Breast epithelium (tissue), 4 donors: ENCODE results near the gene NUDT6. TPM values are rescaled to one million over a fixed set of nuclear protein-coding genes. Genes with fewer than 3 reads are reported as not detected.
"Not testable (repeated sequence)": the region's sequence is repeated elsewhere in the genome, so short reads cannot be mapped to it uniquely, and the experiment has no call there.

Source experiments
- DNase-seq, 2 donors: peaks; one replicate each; pipeline ENCODE4 v3.0.0-alpha.2; 2019; ENCODE audit warnings: low spot score in 2 of 2
- H3K27ac ChIP-seq, 2 donors: fragments of 200-600 bp; sonication (generic) in 1 of 2; one replicate each; pipeline ENCODE4 v1.5.1; 2016 to 2019; ENCODE audit warnings: mild to moderate bottlenecking in 1 of 2
- H3K27me3 ChIP-seq, 2 donors: fragments of 200-600 bp; sonication (generic) in 1 of 2; one replicate each; pipeline versions ENCODE4 v1.5.1 to v1.6.0; 2017 to 2019; ENCODE audit warnings: control low read depth in 1 of 2, mild to moderate bottlenecking in 1 of 2
- H3K36me3 ChIP-seq: fragments of 200-600 bp; one replicate; pipeline ENCODE4 v1.5.1; 2019
- H3K4me1 ChIP-seq, 2 donors: fragments of 200-600 bp; sonication (generic); one replicate each; pipeline ENCODE4 v1.5.1; 2016 to 2019; ENCODE audit warnings: control low read depth in 1 of 2
- H3K4me3 ChIP-seq, 3 donors: fragments of 200-600 bp; sonication (generic); 1 replicate in 2 of 3; 2 replicates in 1 of 3; pipeline ENCODE4 v1.5.1; 2016 to 2019; ENCODE audit warnings: mild to moderate bottlenecking in 3 of 3, moderate library complexity in 2 of 3
- H3K9me3 ChIP-seq, 2 donors: fragments of 200-600 bp; sonication (generic) in 1 of 2; one replicate each; pipeline ENCODE4 v1.5.1; 2016 to 2019; ENCODE audit warnings: control low read depth in 1 of 2
- POLR2A ChIP-seq: fragments of 450-650 bp; IDR thresholded peaks from one replicate; pipeline ENCODE4 v1.6.1; 2016; ENCODE audit warnings: antibody characterized with exemption, mild to moderate bottlenecking, moderate library complexity
- POLR2AphosphoS5 ChIP-seq, 3 donors: sonication (generic); formaldehyde crosslinking; IDR thresholded peaks; one replicate each; pipeline ENCODE4 v1.6.1; 2017; ENCODE audit warnings: antibody characterized with exemption in 3 of 3
- intact Hi-C: fragments of 100-400 bp; cut with DNase I; formaldehyde crosslinking; loops from one replicate; pipeline ENCODE4 v1.15.1; 2023; ENCODE audit warnings: low total_unique reads
- total RNA-seq, 3 donors: library from RNA; depleted of rRNA; stranded (reverse); fragments of >200 nt; gene quantifications; one replicate each; pipeline ENCODE4 v1.1.0, GENCODE V29; 2016
- TF ChIP-seq, protein P1 (sequence below), 3 donors: fragments of 450-650 bp; IDR thresholded peaks; one replicate each; pipeline ENCODE4 v1.5.1; 2016 to 2017; ENCODE audit warnings: antibody characterized with exemption in 3 of 3, mild to moderate bottlenecking in 3 of 3, moderate library complexity in 3 of 3

The NUDT6 gene
- total RNA-seq, 3 donors from 2014 or later: 8.2 to 10.8 (median 8.5) TPM

DNA sequence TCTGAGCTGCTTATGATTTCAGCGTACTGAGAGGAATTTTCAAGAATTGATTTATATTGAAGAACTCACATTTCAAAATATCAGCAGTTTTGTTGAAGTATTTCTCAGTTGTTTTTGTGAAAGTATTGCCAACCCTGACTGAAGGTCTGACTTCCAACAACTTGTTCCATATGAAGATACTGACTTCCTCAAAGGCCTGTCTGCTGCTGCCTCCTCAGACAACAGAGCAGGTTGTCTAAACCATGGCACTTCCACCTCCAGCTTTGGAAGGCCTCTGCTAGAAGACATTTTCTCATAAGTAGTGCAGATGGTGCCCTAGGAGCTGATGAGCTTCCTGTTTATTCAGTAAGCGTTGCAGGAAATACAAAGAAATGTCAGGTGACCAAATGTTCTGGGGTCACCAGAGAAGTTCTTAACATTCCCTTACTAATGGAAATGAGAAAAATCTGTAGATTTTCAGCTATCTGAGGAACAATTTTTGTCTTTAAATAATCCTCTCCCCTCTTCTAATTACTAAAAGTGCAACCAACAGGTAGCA lies 67.0 kb downstream of the NUDT6 start:
- H3K4me3 ChIP-seq: peak overlapping the region in 1 of 3 donors; percentile 52
- TF ChIP-seq POLR2AphosphoS5 (IDR thresholded peaks at IDR 0.05) (no peak), POLR2A (no peak)
- TF ChIP-seq, protein P1, sequence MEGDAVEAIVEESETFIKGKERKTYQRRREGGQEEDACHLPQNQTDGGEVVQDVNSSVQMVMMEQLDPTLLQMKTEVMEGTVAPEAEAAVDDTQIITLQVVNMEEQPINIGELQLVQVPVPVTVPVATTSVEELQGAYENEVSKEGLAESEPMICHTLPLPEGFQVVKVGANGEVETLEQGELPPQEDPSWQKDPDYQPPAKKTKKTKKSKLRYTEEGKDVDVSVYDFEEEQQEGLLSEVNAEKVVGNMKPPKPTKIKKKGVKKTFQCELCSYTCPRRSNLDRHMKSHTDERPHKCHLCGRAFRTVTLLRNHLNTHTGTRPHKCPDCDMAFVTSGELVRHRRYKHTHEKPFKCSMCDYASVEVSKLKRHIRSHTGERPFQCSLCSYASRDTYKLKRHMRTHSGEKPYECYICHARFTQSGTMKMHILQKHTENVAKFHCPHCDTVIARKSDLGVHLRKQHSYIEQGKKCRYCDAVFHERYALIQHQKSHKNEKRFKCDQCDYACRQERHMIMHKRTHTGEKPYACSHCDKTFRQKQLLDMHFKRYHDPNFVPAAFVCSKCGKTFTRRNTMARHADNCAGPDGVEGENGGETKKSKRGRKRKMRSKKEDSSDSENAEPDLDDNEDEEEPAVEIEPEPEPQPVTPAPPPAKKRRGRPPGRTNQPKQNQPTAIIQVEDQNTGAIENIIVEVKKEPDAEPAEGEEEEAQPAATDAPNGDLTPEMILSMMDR (IDR thresholded peaks at IDR 0.05): no peak
- H3K36me3 ChIP-seq: no peaks in the 10 kb centered on the region
- no peak for DNase-seq
- peaks cover 4 to 10% of the 10 kb centered on the region in 2 donors for H3K4me1 ChIP-seq
- H3K27me3 ChIP-seq: no peaks in the 10 kb centered on the region
- H3K9me3 ChIP-seq: no peaks in the 10 kb centered on the region
- intact Hi-C loops: no loop called here
- peak overlapping the region; percentile 75 to 89 for H3K27ac ChIP-seq

DNA sequence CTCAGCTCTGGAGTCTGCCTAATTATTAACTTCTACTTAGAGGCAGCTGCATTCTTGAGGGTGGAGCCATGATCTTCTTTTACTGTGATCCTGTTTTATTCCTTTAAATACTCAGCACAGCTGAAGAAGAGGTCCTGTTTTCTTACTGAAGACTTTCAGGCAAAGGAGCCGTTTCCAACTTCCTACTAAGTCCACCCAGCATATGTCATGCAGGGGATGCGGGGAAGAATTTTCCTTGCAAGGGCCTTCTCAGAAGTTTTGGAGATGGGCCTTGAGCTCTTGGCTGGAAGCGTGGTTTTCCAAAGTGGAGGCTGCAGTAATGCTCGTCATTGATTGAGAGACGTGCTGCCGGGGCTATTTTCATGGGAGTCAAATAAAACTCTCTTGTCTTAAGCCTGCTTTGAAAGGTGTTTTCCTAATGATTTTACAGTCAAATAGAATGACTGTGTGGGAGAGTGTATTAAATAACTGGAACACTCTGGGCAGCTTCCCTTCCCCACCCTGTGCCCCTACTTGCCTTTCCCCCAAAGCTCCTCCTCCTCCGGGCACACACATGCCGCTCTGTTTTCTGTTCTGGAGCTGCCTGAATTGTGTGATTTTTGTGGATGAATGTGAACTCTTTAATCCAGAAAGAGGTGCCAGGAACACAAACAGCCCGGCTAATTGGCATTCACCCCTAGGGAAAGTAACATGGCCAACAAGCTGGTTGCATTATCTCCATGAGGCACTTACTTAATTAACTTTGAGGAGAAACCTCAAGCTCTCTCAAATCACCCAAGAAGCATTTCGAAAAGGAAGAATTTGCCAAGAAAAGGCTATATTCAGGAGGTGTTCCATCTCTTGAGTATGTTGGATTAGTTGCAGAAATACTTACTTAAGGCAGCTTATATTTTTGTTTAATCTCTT lies 67.7 kb downstream of the NUDT6 start:
- Histone ChIP-seq H3K9me3 (no peaks in the 10 kb centered on the region), H3K36me3 (no peaks in the 10 kb centered on the region), H3K4me1 (peaks cover 4 to 11% of the 10 kb centered on the region in 2 donors), H3K4me3 (peak overlapping the region in 2 of 3 donors; percentile 20 to 52), H3K27me3 (no peaks in the 10 kb centered on the region), H3K27ac (peak overlapping the region; percentile 75 to 89)
- intact Hi-C loops: no loop called here
- peak in 1 of 2 donors; percentile 82 for DNase-seq
- TF ChIP-seq POLR2A (no peak), POLR2AphosphoS5 (IDR thresholded peaks at IDR 0.05) (no peak)
- TF ChIP-seq, protein P1 (IDR thresholded peaks at IDR 0.05): no peak

DNA sequence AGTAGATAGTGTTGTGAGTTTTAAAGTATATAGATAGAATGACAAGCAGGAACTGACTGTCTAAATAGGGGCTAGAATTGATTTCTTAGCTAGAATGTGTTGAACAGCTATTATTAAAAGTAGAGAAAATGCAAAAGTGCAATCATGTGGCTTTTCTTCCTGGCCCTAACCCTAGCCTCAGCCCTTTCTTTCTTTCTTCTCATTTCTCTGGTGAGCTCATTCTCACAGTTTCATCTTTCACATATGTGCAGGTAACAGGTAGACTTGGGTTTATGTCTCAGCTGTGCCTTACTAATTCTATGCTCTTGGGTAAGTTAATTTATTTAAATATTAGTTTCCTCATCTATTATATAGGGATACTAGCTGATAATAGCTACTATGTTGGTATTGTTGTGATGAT lies 70.8 kb downstream of the NUDT6 start:
- no peaks in the 10 kb centered on the region for H3K36me3 ChIP-seq
- no peak for TF ChIP-seq POLR2A
- no peak for DNase-seq
- no peaks in the 10 kb centered on the region for H3K9me3 ChIP-seq
- no peak overlapping the region for H3K4me3 ChIP-seq
- no peaks in the 10 kb centered on the region for H3K27me3 ChIP-seq
- peak overlapping the region in 1 of 2 donors; percentile 50 for H3K27ac ChIP-seq
- intact Hi-C loops: no loop called here
- H3K4me1 ChIP-seq: peaks cover 4% of the 10 kb centered on the region in 2 donors

DNA sequence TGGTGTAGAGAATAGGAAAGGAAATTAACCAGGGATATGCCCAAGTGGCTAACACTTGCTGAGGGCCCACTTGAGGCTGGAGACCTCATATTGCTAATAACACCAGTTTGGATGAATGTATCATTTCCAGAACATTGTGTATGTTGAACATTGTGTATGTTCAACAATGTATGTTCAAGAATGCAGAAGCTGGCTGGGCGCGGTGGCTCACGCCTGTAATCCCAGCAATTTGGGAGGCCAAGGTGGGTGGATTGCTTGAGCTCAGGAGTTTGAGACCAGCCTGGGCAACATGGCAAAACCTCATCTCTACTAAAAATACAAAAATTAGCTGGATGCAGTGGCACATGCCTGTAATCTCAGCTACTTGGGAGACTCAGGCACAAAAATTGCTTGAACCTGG lies 72.6 kb downstream of the NUDT6 start:
- DNase-seq, H3K36me3 ChIP-seq, H3K27ac ChIP-seq, H3K9me3 ChIP-seq, H3K4me1 ChIP-seq, H3K27me3 ChIP-seq, intact Hi-C loops, H3K4me3 ChIP-seq: not testable (repeated sequence)

DNA sequence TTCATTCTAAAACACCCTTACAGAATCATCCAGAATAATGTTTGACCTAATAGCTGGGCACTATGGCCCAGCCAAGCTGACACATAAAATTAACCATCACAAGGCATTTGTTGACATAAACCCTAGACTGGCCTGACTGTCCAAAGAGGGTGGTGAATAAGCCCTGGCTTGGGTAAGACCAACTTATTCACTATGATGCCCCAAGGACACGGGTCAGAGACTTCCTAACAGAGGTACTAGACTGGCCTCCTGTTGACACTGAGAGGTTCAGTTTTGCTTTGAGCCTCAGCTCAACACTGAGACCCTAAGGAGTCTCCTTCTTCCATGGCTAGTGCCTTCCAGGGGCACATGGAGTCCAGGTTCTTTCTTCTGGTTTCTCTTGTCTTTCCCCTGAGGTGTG lies 74.5 kb downstream of the NUDT6 start:
- no peaks in the 10 kb centered on the region for H3K9me3 ChIP-seq
- H3K4me3 ChIP-seq: no peak overlapping the region
- H3K27ac ChIP-seq: peak overlapping the region; percentile 15 to 48
- no peak for DNase-seq
- no peaks in the 10 kb centered on the region for H3K27me3 ChIP-seq
- TF ChIP-seq, protein P1 (IDR thresholded peaks at IDR 0.05): no peak
- TF ChIP-seq POLR2AphosphoS5 (IDR thresholded peaks at IDR 0.05) (no peak), POLR2A (no peak)
- H3K4me1 ChIP-seq: peaks cover 0 to 9% of the 10 kb centered on the region in 2 donors
- intact Hi-C loops: no loop called here
- H3K36me3 ChIP-seq: no peaks in the 10 kb centered on the region

DNA sequence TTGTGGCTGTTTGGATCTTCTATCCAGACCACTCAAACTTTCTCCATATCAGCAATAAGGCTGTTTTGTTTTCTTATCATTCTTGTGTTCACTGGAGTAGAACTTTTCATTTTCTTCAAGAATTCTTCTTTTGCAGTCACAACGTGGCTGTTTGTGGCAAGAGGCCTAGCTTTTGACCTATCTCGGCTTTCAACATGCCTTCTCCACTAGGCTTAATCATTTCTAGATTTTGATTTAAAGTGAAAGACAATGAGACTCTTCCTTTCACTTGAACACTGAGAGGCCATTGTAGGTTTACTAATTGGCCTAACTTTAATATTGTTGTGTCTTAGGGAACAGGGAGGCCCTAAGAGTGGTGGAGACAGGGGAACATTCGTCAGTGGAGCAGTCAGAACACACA lies 76.6 kb downstream of the NUDT6 start:
- TF ChIP-seq, protein P1 (IDR thresholded peaks at IDR 0.05): no peak
- TF ChIP-seq POLR2AphosphoS5 (IDR thresholded peaks at IDR 0.05) (no peak), POLR2A (no peak)
- H3K27ac ChIP-seq: peak overlapping the region; percentile 17 to 39
- no peak for DNase-seq
- peaks cover 0 to 9% of the 10 kb centered on the region in 2 donors for H3K4me1 ChIP-seq
- no peaks in the 10 kb centered on the region for H3K9me3 ChIP-seq
- no peaks in the 10 kb centered on the region for H3K27me3 ChIP-seq
- no peak overlapping the region for H3K4me3 ChIP-seq
- intact Hi-C loops: no loop called here
- H3K36me3 ChIP-seq: no peaks in the 10 kb centered on the region
